Fibroblast of the aortic adventitia (primary cell): ENCODE measurements around the gene UHMK1. TPM values are rescaled to one million over a fixed set of nuclear protein-coding genes. Genes with fewer than 3 reads are reported as not detected.
"Not testable (repeated sequence)": the region's sequence is repeated elsewhere in the genome, so short reads cannot be mapped to it uniquely, and the experiment has no call there.

Experiments
- DNase-seq: peaks from one replicate; pipeline ENCODE4 v3.0.0-alpha.2; 2010; ENCODE audit warnings: low read depth
- H3K4me3 ChIP-seq: 2 replicates; pipeline ENCODE4 v1.5.1; 2011; ENCODE audit warnings: low read depth, mild to moderate bottlenecking, control low read depth, low read length, moderate library complexity
- CTCF ChIP-seq: IDR thresholded peaks from 2 replicates; pipeline ENCODE4 v1.5.1; 2011; ENCODE audit warnings: mild to moderate bottlenecking, low read length, control low read depth, inconsistent platforms; ENCODE audit not compliant: insufficient read depth
- total RNA-seq: library from RNA; depleted of rRNA; stranded (reverse); fragments of >200 nt; gene quantifications from 2 replicates; pipeline ENCODE4 v1.2.3, GENCODE V29; 2012; ENCODE audit warnings: low replicate concordance

UHMK1 gene
- total RNA-seq, 1 donor = 74.3 TPM

GRCh38 chr1:162562470-162562828, 64.8 kb downstream of the UHMK1 start:
- peak; percentile 87 for DNase-seq
- peak overlapping the region; percentile 92 for H3K4me3 ChIP-seq
- TF ChIP-seq CTCF = no peak

- TF ChIP-seq CTCF = peak; percentile 16
- no peak for DNase-seq
- peak overlapping the region; percentile 49 for H3K4me3 ChIP-seq
Observed at GRCh38 chr1:162564762-162565218, 67.2 kb downstream of the UHMK1 start.

- no peak for TF ChIP-seq CTCF
- no peak overlapping the region for H3K4me3 ChIP-seq
- no peak for DNase-seq
Observed at GRCh38 chr1:162565460-162565859, 67.8 kb downstream of the UHMK1 start.

- DNase-seq = no peak
- H3K4me3 ChIP-seq = no peak overlapping the region
- TF ChIP-seq CTCF = no peak
Observed at GRCh38 chr1:162566870-162567269, 69.3 kb downstream of the UHMK1 start.

- DNase-seq = no peak
- no peak overlapping the region for H3K4me3 ChIP-seq
- TF ChIP-seq CTCF = no peak
Observed at GRCh38 chr1:162568802-162569201, 71.2 kb downstream of the UHMK1 start.

GRCh38 chr1:162570718-162571117, 73.1 kb downstream of the UHMK1 start:
- no peak overlapping the region for H3K4me3 ChIP-seq
- DNase-seq = no peak
- TF ChIP-seq CTCF = no peak

- not testable (repeated sequence) for H3K4me3 ChIP-seq, DNase-seq
Observed at GRCh38 chr1:162571121-162571520, 73.5 kb downstream of the UHMK1 start.
